ENCODE data around the gene PDE4B. TPM values are rescaled to one million over a fixed set of nuclear protein-coding genes. Genes with fewer than 3 reads are reported as not detected.

Gene PDE4B
- total and polyA plus RNA-seq, 9 of the 15 experiments (the other 6 are each of a cell fraction or from before 2014, with no cell fraction given): 0.09 TPM; not detected in 8

DNA sequence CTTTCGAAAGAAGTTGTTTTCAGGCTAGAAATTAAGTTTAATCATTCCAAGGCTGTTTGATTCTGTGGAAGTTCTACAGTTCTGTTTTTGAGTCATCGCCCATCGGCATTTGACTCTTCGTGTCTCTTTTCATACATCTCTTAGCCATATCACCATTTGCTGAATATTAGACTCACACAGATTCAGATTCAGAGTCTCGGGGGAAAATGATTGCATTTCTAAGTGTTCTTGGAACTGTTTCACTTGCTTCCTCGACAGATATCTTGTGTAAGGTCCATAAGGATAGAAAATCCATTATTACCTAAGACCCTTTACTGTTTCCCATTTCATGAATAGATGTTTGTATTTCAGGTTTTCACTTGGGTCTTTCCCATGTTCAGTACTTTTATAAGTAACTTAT lies 504.3 kb downstream of the PDE4B start:
- Histone ChIP-seq H3K9me3 (replicated peaks; ENCODE audit: control insufficient read depth, insufficient read depth, low read depth, low read length) (no peaks in the 10 kb centered on the region), H3K27ac (ENCODE audit: extremely low read depth, low read depth, low read length) (no peak overlapping the region), H3K27me3 (ENCODE audit: control insufficient read depth in 2 of 2, insufficient read depth in 2 of 2, low read length in 2 of 2) (no peaks in the 10 kb centered on the region), H3K4me1 (replicated peaks in 1 of 2; ENCODE audit: control insufficient read depth in 2 of 2, insufficient read depth in 2 of 2, low read length in 2 of 2) (no peaks in the 10 kb centered on the region), H3K79me2 (ENCODE audit: control insufficient read depth, insufficient read depth, low read length) (no peaks in the 10 kb centered on the region), H3K4me2 (ENCODE audit: insufficient read depth, low read length) (no peak overlapping the region), H3K9me1 (ENCODE audit: control insufficient read depth, insufficient read depth, low read length) (no peaks in the 10 kb centered on the region), H3K4me3 (no peak overlapping the region), H3K9ac (ENCODE audit: insufficient read depth in 1 of 2, low read depth in 2 of 2, low read length in 2 of 2) (no peak overlapping the region), H4K20me1 (replicated peaks; ENCODE audit: control insufficient read depth, insufficient read depth, low read length) (no peaks in the 10 kb centered on the region), H2AFZ (ENCODE audit: low read depth, low read length) (no peak overlapping the region), H3K36me3 (ENCODE audit: control insufficient read depth, insufficient read depth, low read length) (no peaks in the 10 kb centered on the region)
- DNase-seq (ENCODE audit: extremely low read depth in 1 of 4, low spot score in 3 of 4) (no peak), ATAC-seq (no peak), FAIRE-seq (no peak)
- in situ Hi-C loops (cut with MboI) (no loop called here), intact Hi-C loops (cut with micrococcal nuclease) (no loop called here)
- POLR2A ChIA-PET: no interaction called here
- 0% methylated on average over 6 of the region's 6 CpGs for WGBS (ENCODE audit: insufficient coverage, low coverage, missing lambda C conversion rate)
- BruUV-seq (replicated peaks): no TSS peak
- CTCF ChIA-PET (ENCODE audit: low intra/inter-chr PET ratio): no interaction called here
- no peak for TF ChIP-seq BRD4 (IDR thresholded peaks at IDR 0.05)
- no peak for TF ChIP-seq BCOR (IDR thresholded peaks at IDR 0.05)
- TF ChIP-seq, protein P1, sequence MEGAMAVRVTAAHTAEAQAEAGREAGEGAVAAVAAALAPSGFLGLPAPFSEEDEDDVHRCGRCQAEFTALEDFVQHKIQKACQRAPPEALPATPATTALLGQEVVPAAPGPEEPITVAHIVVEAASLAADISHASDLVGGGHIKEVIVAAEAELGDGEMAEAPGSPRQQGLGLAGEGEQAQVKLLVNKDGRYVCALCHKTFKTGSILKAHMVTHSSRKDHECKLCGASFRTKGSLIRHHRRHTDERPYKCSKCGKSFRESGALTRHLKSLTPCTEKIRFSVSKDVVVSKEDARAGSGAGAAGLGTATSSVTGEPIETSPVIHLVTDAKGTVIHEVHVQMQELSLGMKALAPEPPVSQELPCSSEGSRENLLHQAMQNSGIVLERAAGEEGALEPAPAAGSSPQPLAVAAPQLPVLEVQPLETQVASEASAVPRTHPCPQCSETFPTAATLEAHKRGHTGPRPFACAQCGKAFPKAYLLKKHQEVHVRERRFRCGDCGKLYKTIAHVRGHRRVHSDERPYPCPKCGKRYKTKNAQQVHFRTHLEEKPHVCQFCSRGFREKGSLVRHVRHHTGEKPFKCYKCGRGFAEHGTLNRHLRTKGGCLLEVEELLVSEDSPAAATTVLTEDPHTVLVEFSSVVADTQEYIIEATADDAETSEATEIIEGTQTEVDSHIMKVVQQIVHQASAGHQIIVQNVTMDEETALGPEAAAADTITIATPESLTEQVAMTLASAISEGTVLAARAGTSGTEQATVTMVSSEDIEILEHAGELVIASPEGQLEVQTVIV (CRISPR knock-in tag; IDR thresholded peaks at IDR 0.05; ENCODE audit: borderline replicate concordance): no peak
- TF ChIP-seq TEAD2 (tag; IDR thresholded peaks at IDR 0.05): no peak
- TF ChIP-seq, protein P2, sequence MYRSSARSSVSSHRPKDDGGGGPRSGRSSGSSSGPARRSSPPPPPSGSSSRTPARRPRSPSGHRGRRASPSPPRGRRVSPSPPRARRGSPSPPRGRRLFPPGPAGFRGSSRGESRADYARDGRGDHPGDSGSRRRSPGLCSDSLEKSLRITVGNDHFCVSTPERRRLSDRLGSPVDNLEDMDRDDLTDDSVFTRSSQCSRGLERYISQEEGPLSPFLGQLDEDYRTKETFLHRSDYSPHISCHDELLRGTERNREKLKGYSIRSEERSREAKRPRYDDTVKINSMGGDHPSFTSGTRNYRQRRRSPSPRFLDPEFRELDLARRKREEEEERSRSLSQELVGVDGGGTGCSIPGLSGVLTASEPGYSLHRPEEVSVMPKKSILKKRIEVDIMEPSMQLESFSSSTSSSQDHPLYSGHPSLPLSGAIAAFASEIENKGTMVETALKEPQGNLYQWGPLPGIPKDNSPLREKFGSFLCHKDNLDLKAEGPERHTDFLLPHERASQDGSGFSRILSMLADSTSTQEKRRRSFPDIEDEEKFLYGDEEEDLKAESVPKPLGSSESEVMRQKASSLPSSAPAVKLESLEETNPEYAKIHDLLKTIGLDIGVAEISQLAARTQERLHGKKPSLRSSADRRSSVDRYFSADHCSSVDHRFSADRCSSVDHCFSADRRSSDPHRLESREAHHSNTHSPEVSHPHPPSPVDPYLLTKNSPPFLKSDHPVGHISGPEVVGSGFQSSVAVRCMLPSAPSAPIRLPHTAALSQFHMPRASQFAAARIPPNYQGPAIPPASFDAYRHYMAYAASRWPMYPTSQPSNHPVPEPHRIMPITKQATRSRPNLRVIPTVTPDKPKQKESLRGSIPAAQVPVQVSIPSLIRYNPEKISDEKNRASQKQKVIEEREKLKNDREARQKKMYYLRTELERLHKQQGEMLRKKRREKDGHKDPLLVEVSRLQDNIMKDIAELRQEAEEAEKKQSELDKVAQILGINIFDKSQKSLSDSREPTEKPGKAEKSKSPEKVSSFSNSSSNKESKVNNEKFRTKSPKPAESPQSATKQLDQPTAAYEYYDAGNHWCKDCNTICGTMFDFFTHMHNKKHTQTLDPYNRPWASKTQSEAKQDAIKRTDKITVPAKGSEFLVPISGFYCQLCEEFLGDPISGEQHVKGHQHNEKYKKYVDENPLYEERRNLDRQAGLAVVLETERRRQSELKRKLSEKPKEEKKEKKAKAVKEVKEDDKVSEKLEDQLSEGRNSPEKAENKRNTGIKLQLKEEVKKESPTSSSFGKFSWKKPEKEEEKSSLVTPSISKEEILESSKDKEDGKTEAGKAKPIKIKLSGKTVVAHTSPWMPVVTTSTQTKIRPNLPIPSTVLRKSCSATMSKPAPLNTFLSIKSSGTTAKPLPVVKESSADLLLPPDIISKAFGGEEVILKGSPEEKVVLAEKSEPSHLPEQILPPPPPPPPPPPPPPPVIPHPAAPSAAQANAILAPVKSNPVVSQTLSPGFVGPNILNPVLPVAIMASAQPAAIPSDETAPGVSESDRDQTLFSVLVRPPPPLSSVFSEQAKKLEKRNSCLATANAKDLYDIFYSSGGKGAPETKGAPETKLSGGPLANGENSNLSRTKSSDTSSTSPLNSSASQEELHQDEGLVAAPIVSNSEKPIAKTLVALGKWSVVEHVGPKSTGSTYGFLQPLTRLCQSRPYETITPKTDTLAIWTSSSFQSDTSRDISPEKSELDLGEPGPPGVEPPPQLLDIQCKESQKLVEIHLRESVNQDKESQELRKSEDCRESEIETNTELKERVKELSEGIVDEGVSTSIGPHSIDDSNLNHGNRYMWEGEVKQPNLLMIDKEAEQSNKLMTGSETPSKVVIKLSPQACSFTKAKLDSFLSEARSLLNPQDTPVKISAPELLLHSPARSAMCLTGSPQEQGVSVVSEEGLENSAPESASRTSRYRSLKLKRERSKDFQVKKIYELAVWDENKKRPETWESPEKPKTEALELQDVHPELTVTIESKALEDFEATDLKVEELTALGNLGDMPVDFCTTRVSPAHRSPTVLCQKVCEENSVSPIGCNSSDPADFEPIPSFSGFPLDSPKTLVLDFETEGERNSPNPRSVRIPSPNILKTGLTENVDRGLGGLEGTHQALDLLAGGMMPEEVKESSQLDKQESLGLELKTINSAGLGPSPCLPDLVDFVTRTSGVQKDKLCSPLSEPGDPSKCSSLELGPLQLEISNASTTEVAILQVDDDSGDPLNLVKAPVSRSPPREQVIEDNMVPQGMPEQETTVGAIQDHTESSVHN (IDR thresholded peaks at IDR 0.05; ENCODE audit: borderline replicate concordance in 1 of 2, low read depth in 1 of 2): no peak
- no peak for TF ChIP-seq ZNF551 (CRISPR knock-in tag; IDR thresholded peaks at IDR 0.05)
- no peak for TF ChIP-seq RAD51 (IDR thresholded peaks at IDR 0.05; ENCODE audit: borderline replicate concordance, low read depth)
- no peak for TF ChIP-seq ZNF77 (CRISPR knock-in tag; IDR thresholded peaks at IDR 0.05)
- TF ChIP-seq, protein P3, sequence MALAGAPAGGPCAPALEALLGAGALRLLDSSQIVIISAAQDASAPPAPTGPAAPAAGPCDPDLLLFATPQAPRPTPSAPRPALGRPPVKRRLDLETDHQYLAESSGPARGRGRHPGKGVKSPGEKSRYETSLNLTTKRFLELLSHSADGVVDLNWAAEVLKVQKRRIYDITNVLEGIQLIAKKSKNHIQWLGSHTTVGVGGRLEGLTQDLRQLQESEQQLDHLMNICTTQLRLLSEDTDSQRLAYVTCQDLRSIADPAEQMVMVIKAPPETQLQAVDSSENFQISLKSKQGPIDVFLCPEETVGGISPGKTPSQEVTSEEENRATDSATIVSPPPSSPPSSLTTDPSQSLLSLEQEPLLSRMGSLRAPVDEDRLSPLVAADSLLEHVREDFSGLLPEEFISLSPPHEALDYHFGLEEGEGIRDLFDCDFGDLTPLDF (CRISPR knock-in tag; IDR thresholded peaks at IDR 0.05): no peak
- TF ChIP-seq, protein P4, sequence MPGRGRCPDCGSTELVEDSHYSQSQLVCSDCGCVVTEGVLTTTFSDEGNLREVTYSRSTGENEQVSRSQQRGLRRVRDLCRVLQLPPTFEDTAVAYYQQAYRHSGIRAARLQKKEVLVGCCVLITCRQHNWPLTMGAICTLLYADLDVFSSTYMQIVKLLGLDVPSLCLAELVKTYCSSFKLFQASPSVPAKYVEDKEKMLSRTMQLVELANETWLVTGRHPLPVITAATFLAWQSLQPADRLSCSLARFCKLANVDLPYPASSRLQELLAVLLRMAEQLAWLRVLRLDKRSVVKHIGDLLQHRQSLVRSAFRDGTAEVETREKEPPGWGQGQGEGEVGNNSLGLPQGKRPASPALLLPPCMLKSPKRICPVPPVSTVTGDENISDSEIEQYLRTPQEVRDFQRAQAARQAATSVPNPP (IDR thresholded peaks at IDR 0.05; ENCODE audit: borderline replicate concordance, insufficient read depth, insufficient read length): no peak
